HepG2 (cell line): Measurements from ENCODE around the gene ATG16L2. TPM values are rescaled to one million over a fixed set of nuclear protein-coding genes. Genes with fewer than 3 reads are reported as not detected.

Experiments used
- ATAC-seq: fragments of 200-7000 bp; cut with Tn5 transposase; 3 replicates; pipeline ENCODE4 v1.9.1; 2020; ENCODE audit warnings: mild to moderate bottlenecking, moderate library complexity
- BruUV-seq: library from RNA; stranded (reverse); fragments of 400-500 nt; replicated peaks from 2 replicates; lab custom pipeline; 2021; lab: Mats Ljungman, UMichigan
- CTCF ChIA-PET: fragments of 300-600 bp; formaldehyde crosslinking; extraction: SDS; loops from one replicate; lab custom pipeline; 2021; ENCODE audit warnings: low total read pairs, inconsistent platforms, low intra/inter-chr PET ratio; lab: Yijun Ruan, JAX
- POLR2A ChIA-PET: fragments of 350-600 bp; sonication (Branson Sonifier 250); formaldehyde crosslinking; loops from one replicate; lab custom pipeline; 2020; ENCODE audit warnings: antibody characterized with exemption, inconsistent platforms; lab: Yijun Ruan, JAX
- DNase-seq: peaks from one replicate; pipeline ENCODE4 v3.0.0-alpha.2; 2015; ENCODE audit warnings: low spot score
- FAIRE-seq: peaks from 3 replicates; lab custom pipeline; 2011; peaks lifted over from hg19 to GRCh38; lab: Jason Lieb, UNC
- H2AFZ ChIP-seq: one replicate; pipeline ENCODE4 v1.6.1; 2011; ENCODE audit warnings: low read length, inconsistent platforms
- H3K27ac ChIP-seq: fragments of 300-600 bp; 3 replicates; pipeline ENCODE4 v1.8.0; 2011; ENCODE audit warnings: mixed run types, mild to moderate bottlenecking, mixed read lengths, low read length, inconsistent platforms; ENCODE audit not compliant: insufficient read depth; ENCODE audit errors: extremely low read length
- H3K27me3 ChIP-seq, 2 experiments: fragments of 200-600 bp in 1 of 2; 2 replicates in 1 of 2; 3 replicates in 1 of 2; pipeline versions ENCODE4 v1.6.0 to v1.8.0; 2011; ENCODE audit warnings: low read length in 2 of 2, mild to moderate bottlenecking in 2 of 2, moderate library complexity in 2 of 2, inconsistent platforms in 1 of 2; ENCODE audit not compliant: insufficient read depth in 2 of 2, control insufficient read depth in 1 of 2
- H3K36me3 ChIP-seq, 2 experiments: fragments of 200-600 bp in 1 of 2; replicated peaks in 1 of 2; 2 replicates in 1 of 2; 3 replicates in 1 of 2; pipeline versions ENCODE4 v1.5.1 to v1.8.0; 2011; ENCODE audit warnings: low read length in 2 of 2, inconsistent platforms in 1 of 2; ENCODE audit not compliant: insufficient read depth in 2 of 2, control insufficient read depth in 1 of 2
- H3K4me1 ChIP-seq: 2 replicates; pipeline ENCODE4 v1.5.1; 2012; ENCODE audit warnings: low read length, inconsistent platforms; ENCODE audit not compliant: insufficient read depth
- H3K4me2 ChIP-seq: 2 replicates; pipeline ENCODE4 v1.6.0; 2011; ENCODE audit warnings: low read depth, low read length, inconsistent platforms
- H3K4me3 ChIP-seq, 3 experiments: fragments of 200-600 bp in 1 of 3; sonication (generic), shearing (Covaris generic) in 1 of 3; replicated peaks in 1 of 3; 2 replicates each; pipeline ENCODE4 v1.5.1; 2011 to 2016; ENCODE audit warnings: low read length in 3 of 3, inconsistent platforms in 2 of 3, low read depth in 2 of 3, mild to moderate bottlenecking in 2 of 3, control low read depth in 1 of 3, mixed read lengths in 1 of 3; ENCODE audit not compliant: insufficient read depth in 1 of 3
- H3K79me2 ChIP-seq: one replicate; pipeline ENCODE4 v1.6.1; 2011; ENCODE audit warnings: low read length, inconsistent platforms; ENCODE audit not compliant: insufficient read depth
- H3K9ac ChIP-seq: 2 replicates; pipeline ENCODE4 v1.6.0; 2011; ENCODE audit warnings: mild to moderate bottlenecking, low read depth, low read length, inconsistent platforms; ENCODE audit not compliant: insufficient read depth
- H3K9me3 ChIP-seq: 2 replicates; pipeline ENCODE4 v1.5.1; 2012; ENCODE audit warnings: mild to moderate bottlenecking, low read length
- H4K20me1 ChIP-seq: 2 replicates; pipeline ENCODE4 v1.6.0; 2011; ENCODE audit warnings: inconsistent platforms, mild to moderate bottlenecking, low read length, moderate library complexity; ENCODE audit not compliant: insufficient read depth
- CCAR2 ChIP-seq: fragments of 200-400 bp; formaldehyde crosslinking; optimal IDR thresholded peaks from 2 replicates; pipeline ENCODE3; 2018; ENCODE audit warnings: low read depth, mild to moderate bottlenecking, low read length, moderate library complexity
- CHCHD3 ChIP-seq: sonication (generic); formaldehyde crosslinking; IDR thresholded peaks from 2 replicates; pipeline ENCODE4 v1.8.0; 2022; ENCODE audit warnings: mild to moderate bottlenecking, missing genetic modification reagents, moderate library complexity
- ISX ChIP-seq: sonication (generic); formaldehyde crosslinking; conservative IDR thresholded peaks from 2 replicates; pipeline ENCODE4 v1.5.0; 2020; ENCODE audit warnings: missing genetic modification reagents
- KLF9 ChIP-seq: IDR thresholded peaks from 2 replicates; pipeline ENCODE4 v1.6.1; 2016; ENCODE audit warnings: low read depth
- MAFF ChIP-seq: IDR thresholded peaks from 2 replicates; pipeline ENCODE4 v1.6.1; 2011; ENCODE audit warnings: low read depth, low read length, improper control_type of control experiment
- NFKB2 ChIP-seq: sonication (generic); formaldehyde crosslinking; IDR thresholded peaks from 2 replicates; pipeline ENCODE4 v1.4.0; 2020; ENCODE audit warnings: missing genetic modification reagents, borderline replicate concordance
- PCBP2 ChIP-seq: fragments of 200-400 bp; formaldehyde crosslinking; optimal IDR thresholded peaks from 2 replicates; pipeline ENCODE3; 2018; ENCODE audit warnings: low read length, low read depth; ENCODE audit not compliant: poor library complexity, severe bottlenecking
- SOX5 ChIP-seq: IDR thresholded peaks from 2 replicates; pipeline ENCODE4 v1.6.1; 2016; ENCODE audit warnings: borderline replicate concordance
- TBX2 ChIP-seq: sonication (generic); formaldehyde crosslinking; IDR thresholded peaks from 2 replicates; pipeline ENCODE4 v1.5.0; 2020; ENCODE audit warnings: missing genetic modification reagents, mild to moderate bottlenecking, borderline replicate concordance
- TFDP2 ChIP-seq: sonication (generic); formaldehyde crosslinking; IDR thresholded peaks from 2 replicates; pipeline ENCODE4 v1.4.0; 2020; ENCODE audit warnings: missing genetic modification reagents
- TIGD3 ChIP-seq: sonication (generic); formaldehyde crosslinking; IDR thresholded peaks from 2 replicates; pipeline ENCODE4 v1.5.1; 2020; ENCODE audit warnings: mild to moderate bottlenecking, missing genetic modification reagents, borderline replicate concordance
- ZNF235 ChIP-seq: sonication (generic); formaldehyde crosslinking; IDR thresholded peaks from 2 replicates; pipeline ENCODE4 v1.8.1; 2023; ENCODE audit warnings: mild to moderate bottlenecking, missing genetic modification reagents, borderline replicate concordance
- ZNF543 ChIP-seq: sonication (generic); formaldehyde crosslinking; IDR thresholded peaks from 2 replicates; pipeline ENCODE4 v1.4.0; 2020; ENCODE audit warnings: mild to moderate bottlenecking, missing genetic modification reagents
- ZNF567 ChIP-seq: sonication (generic); formaldehyde crosslinking; IDR thresholded peaks from 2 replicates; pipeline ENCODE4 v1.8.1; 2023; ENCODE audit warnings: mild to moderate bottlenecking, missing genetic modification reagents, borderline replicate concordance
- ZNF768 ChIP-seq: sonication (generic); formaldehyde crosslinking; IDR thresholded peaks from 2 replicates; pipeline ENCODE4 v1.4.0; 2020; ENCODE audit warnings: missing genetic modification reagents
- ZNF775 ChIP-seq: sonication (generic); formaldehyde crosslinking; IDR thresholded peaks from 2 replicates; pipeline ENCODE4 v1.4.0; 2020; ENCODE audit warnings: missing genetic modification reagents, mild to moderate bottlenecking, moderate library complexity, borderline replicate concordance
- ZSCAN5A ChIP-seq: sonication (generic); formaldehyde crosslinking; IDR thresholded peaks from 2 replicates; pipeline ENCODE4 v1.8.0; 2022; ENCODE audit warnings: mild to moderate bottlenecking, missing genetic modification reagents, borderline replicate concordance
- WGBS: methylation state at CpG from one replicate; pipeline ENCODE4 v1.1.6; 2017; ENCODE audit warnings: low lambda C conversion rate; 5-methylcytosine and 5-hydroxymethylcytosine counted together
- in situ Hi-C: cut with HindIII; loops from 2 replicates; pipeline ENCODE4 v1.10.0; 2017; ENCODE audit warnings: low pct_unique_long_range_greater_than_20kb; ENCODE audit not compliant: extremely low pct_ligation_motif_present
- intact Hi-C: fragments of 100-400 bp; cut with micrococcal nuclease; formaldehyde crosslinking; loops from one replicate; pipeline ENCODE4 v1.10.0; 2022; ENCODE audit not compliant: unreplicated experiment
- polyA plus RNA-seq, 8 experiments: library from polyadenylated mRNA; depleted of rRNA in 3 of 8; stranded (reverse) in 7 of 8; unstranded in 1 of 8; fragments of >200 nt; fragmentation: Illumina TruSeq in 4 of 8; extraction: Trizol in 4 of 8; gene quantifications; 2 replicates each; pipeline versions ENCODE4 v1.2.1 to v1.2.3, GENCODE V29; 2011 to 2016; ENCODE audit warnings: low read depth in 4 of 8, missing spikeins in 1 of 8, mixed read lengths in 1 of 8; ENCODE audit not compliant: insufficient read depth in 1 of 8
- total RNA-seq, 5 experiments: library from RNA; depleted of rRNA; stranded (reverse); fragments of >200 nt; fragmentation: Illumina TruSeq; extraction: Trizol; gene quantifications; 2 replicates each; pipeline ENCODE4 v1.2.3, GENCODE V29; 2016; ENCODE audit warnings: low read depth in 1 of 5

The ATG16L2 gene
- total and polyA plus RNA-seq, 2 of the 13 experiments (the other 11 are each of a cell fraction or from before 2014, with no cell fraction given): 6.2 to 14.8 TPM

GRCh38 chr11:72863091-72863490 lies 48.9 kb downstream of the ATG16L2 start:
- no peaks in the 10 kb centered on the region for H3K9me3 ChIP-seq
- ChIA-PET POLR2A (no interaction called here), CTCF (no interaction called here)
- no peak overlapping the region for H3K4me3 ChIP-seq
- in situ Hi-C loops (no loop called here), intact Hi-C loops (no loop called here)
- no peaks in the 10 kb centered on the region; the same call in 1 of the 2 replicates for H4K20me1 ChIP-seq
- H3K79me2 ChIP-seq: no peaks in the 10 kb centered on the region
- H3K9ac ChIP-seq: no peak overlapping the region
- TF ChIP-seq NFKB2 (CRISPR knock-in tag): no peak
- TF ChIP-seq SOX5: no peak
- TF ChIP-seq PCBP2: no peak
- TF ChIP-seq ISX (CRISPR knock-in tag): no peak
- no peak for TF ChIP-seq TIGD3 (CRISPR knock-in tag)
- TF ChIP-seq TFDP2 (CRISPR knock-in tag): no peak
- TF ChIP-seq ZNF567 (CRISPR knock-in tag): no peak
- TF ChIP-seq KLF9 (CRISPR knock-in tag): no peak
- no peak for TF ChIP-seq CCAR2
- TF ChIP-seq TBX2: no peak
- TF ChIP-seq ZNF543: no peak
- no peak for TF ChIP-seq ZNF768 (CRISPR knock-in tag)
- TF ChIP-seq ZNF235 (CRISPR knock-in tag): no peak
- TF ChIP-seq ZSCAN5A (CRISPR knock-in tag): no peak
- TF ChIP-seq MAFF: no peak
- TF ChIP-seq ZNF775 (CRISPR knock-in tag): no peak
- no peak for TF ChIP-seq CHCHD3 (CRISPR knock-in tag)
- no peak overlapping the region for H2AFZ ChIP-seq
- H3K36me3 ChIP-seq: peaks cover 16 to 42% of the 10 kb centered on the region in 2 experiments
- no peak for ATAC-seq
- FAIRE-seq: no peak
- no peak for DNase-seq
- no peaks in the 10 kb centered on the region for H3K4me1 ChIP-seq
- no peaks in the 10 kb centered on the region for H3K27me3 ChIP-seq
- BruUV-seq: no TSS peak
- no peak overlapping the region for H3K4me2 ChIP-seq
- no peak overlapping the region for H3K27ac ChIP-seq
- WGBS: 100% methylated on average over 1 of the region's 1 CpG
